MM.1S (cell line): Measurements from ENCODE around the gene HOMER3.

Experiments used
- EZH2 ChIP-seq: fragments of 300-600 bp; sonication (generic); optimal IDR thresholded peaks from 2 replicates; pipeline ENCODE3; 2017; ENCODE audit warnings: low read depth, mild to moderate bottlenecking, antibody characterized with exemption, low read length, mixed read lengths
- EZH2phosphoT487 ChIP-seq: fragments of 300-600 bp; sonication (generic); IDR thresholded peaks from 2 replicates; pipeline ENCODE4 v1.6.1; 2018; ENCODE audit warnings: antibody characterized with exemption, low read length
- TF ChIP-seq, protein P1 (sequence below): fragments of 300-600 bp; sonication (generic); IDR thresholded peaks from 2 replicates; pipeline ENCODE4 v1.5.1; 2016; ENCODE audit warnings: antibody characterized with exemption, low read length, mixed read lengths

- TF ChIP-seq, protein P1, sequence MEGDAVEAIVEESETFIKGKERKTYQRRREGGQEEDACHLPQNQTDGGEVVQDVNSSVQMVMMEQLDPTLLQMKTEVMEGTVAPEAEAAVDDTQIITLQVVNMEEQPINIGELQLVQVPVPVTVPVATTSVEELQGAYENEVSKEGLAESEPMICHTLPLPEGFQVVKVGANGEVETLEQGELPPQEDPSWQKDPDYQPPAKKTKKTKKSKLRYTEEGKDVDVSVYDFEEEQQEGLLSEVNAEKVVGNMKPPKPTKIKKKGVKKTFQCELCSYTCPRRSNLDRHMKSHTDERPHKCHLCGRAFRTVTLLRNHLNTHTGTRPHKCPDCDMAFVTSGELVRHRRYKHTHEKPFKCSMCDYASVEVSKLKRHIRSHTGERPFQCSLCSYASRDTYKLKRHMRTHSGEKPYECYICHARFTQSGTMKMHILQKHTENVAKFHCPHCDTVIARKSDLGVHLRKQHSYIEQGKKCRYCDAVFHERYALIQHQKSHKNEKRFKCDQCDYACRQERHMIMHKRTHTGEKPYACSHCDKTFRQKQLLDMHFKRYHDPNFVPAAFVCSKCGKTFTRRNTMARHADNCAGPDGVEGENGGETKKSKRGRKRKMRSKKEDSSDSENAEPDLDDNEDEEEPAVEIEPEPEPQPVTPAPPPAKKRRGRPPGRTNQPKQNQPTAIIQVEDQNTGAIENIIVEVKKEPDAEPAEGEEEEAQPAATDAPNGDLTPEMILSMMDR, result no peak
- TF ChIP-seq EZH2 (no peak), EZH2phosphoT487 (no peak)
These were observed 7.7 kb downstream of the HOMER3 start for GRCh38 chr19:18933297-18933696.
